HG02623 (cell line): ENCODE results near the gene SREK1.

Experiments
- ATAC-seq: cut with Tn5 transposase; IDR thresholded peaks from one replicate; pipeline ENCODE4 v1.9.1; 2021; ENCODE audit warnings: moderate library complexity; ENCODE audit not compliant: unreplicated experiment

SREK1 gene

GRCh38 chr5:66164044-66164790 lies 20.1 kb downstream of the SREK1 start:
- ATAC-seq, result no peak

- no peak for ATAC-seq
These were observed 24.1 kb downstream of the SREK1 start for GRCh38 chr5:66168226-66168625.

- ATAC-seq, result no peak
These were observed 25.4 kb downstream of the SREK1 start for GRCh38 chr5:66169534-66169933.

- no peak for ATAC-seq
These were observed 26.3 kb downstream of the SREK1 start for GRCh38 chr5:66170195-66170919.

- ATAC-seq, result peak; percentile 58
These were observed 27.5 kb downstream of the SREK1 start for GRCh38 chr5:66171349-66172344.

- no peak for ATAC-seq
These were observed 30.2 kb downstream of the SREK1 start for GRCh38 chr5:66174338-66174737.

GRCh38 chr5:66178799-66179198 lies 34.7 kb downstream of the SREK1 start:
- no peak for ATAC-seq

- ATAC-seq, result no peak
These were observed 35.4 kb downstream of the SREK1 start for GRCh38 chr5:66179297-66180051.

GRCh38 chr5:66180282-66181155 lies 36.4 kb downstream of the SREK1 start:
- no peak for ATAC-seq

GRCh38 chr5:66186108-66186507 lies 42.0 kb downstream of the SREK1 start:
- no peak for ATAC-seq

- ATAC-seq, result no peak
These were observed 49.3 kb downstream of the SREK1 start for GRCh38 chr5:66193419-66193818.

GRCh38 chr5:66197764-66198405 lies 53.8 kb downstream of the SREK1 start:
- no peak for ATAC-seq

- no peak for ATAC-seq
These were observed 54.7 kb downstream of the SREK1 start for GRCh38 chr5:66198837-66199236.

GRCh38 chr5:66203531-66203930 lies 59.4 kb downstream of the SREK1 start:
- ATAC-seq, result no peak

GRCh38 chr5:66206465-66206864 lies 62.4 kb downstream of the SREK1 start:
- no peak for ATAC-seq

- ATAC-seq, result no peak
These were observed 63.9 kb downstream of the SREK1 start for GRCh38 chr5:66207800-66208561.

GRCh38 chr5:66209350-66209749 lies 65.2 kb downstream of the SREK1 start:
- ATAC-seq, result no peak

GRCh38 chr5:66209794-66210193 lies 65.7 kb downstream of the SREK1 start:
- no peak for ATAC-seq
